HepG2 (cell line): ENCODE measurements around the gene KCND2. TPM values are rescaled to one million over a fixed set of nuclear protein-coding genes. Genes with fewer than 3 reads are reported as not detected.

Source experiments
- ATAC-seq: fragments of 200-7000 bp; cut with Tn5 transposase; 3 replicates; pipeline ENCODE4 v1.9.1; 2020; ENCODE audit warnings: mild to moderate bottlenecking, moderate library complexity
- BruUV-seq: library from RNA; stranded (reverse); fragments of 400-500 nt; replicated peaks from 2 replicates; lab custom pipeline; 2021; lab: Mats Ljungman, UMichigan
- CTCF ChIA-PET: fragments of 300-600 bp; formaldehyde crosslinking; extraction: SDS; loops from one replicate; lab custom pipeline; 2021; ENCODE audit warnings: low total read pairs, inconsistent platforms, low intra/inter-chr PET ratio; lab: Yijun Ruan, JAX
- POLR2A ChIA-PET: fragments of 350-600 bp; sonication (Branson Sonifier 250); formaldehyde crosslinking; loops from one replicate; lab custom pipeline; 2020; ENCODE audit warnings: antibody characterized with exemption, inconsistent platforms; lab: Yijun Ruan, JAX
- DNase-seq: peaks from one replicate; pipeline ENCODE4 v3.0.0-alpha.2; 2015; ENCODE audit warnings: low spot score
- FAIRE-seq: peaks from 3 replicates; lab custom pipeline; 2011; peaks lifted over from hg19 to GRCh38; lab: Jason Lieb, UNC
- H2AFZ ChIP-seq: one replicate; pipeline ENCODE4 v1.6.1; 2011; ENCODE audit warnings: low read length, inconsistent platforms
- H3K27ac ChIP-seq: fragments of 300-600 bp; 3 replicates; pipeline ENCODE4 v1.8.0; 2011; ENCODE audit warnings: mixed run types, mild to moderate bottlenecking, mixed read lengths, low read length, inconsistent platforms; ENCODE audit not compliant: insufficient read depth; ENCODE audit errors: extremely low read length
- H3K27me3 ChIP-seq, 2 experiments: fragments of 200-600 bp in 1 of 2; 2 replicates in 1 of 2; 3 replicates in 1 of 2; pipeline versions ENCODE4 v1.6.0 to v1.8.0; 2011; ENCODE audit warnings: low read length in 2 of 2, mild to moderate bottlenecking in 2 of 2, moderate library complexity in 2 of 2, inconsistent platforms in 1 of 2; ENCODE audit not compliant: insufficient read depth in 2 of 2, control insufficient read depth in 1 of 2
- H3K36me3 ChIP-seq, 2 experiments: fragments of 200-600 bp in 1 of 2; replicated peaks in 1 of 2; 2 replicates in 1 of 2; 3 replicates in 1 of 2; pipeline versions ENCODE4 v1.5.1 to v1.8.0; 2011; ENCODE audit warnings: low read length in 2 of 2, inconsistent platforms in 1 of 2; ENCODE audit not compliant: insufficient read depth in 2 of 2, control insufficient read depth in 1 of 2
- H3K4me1 ChIP-seq: 2 replicates; pipeline ENCODE4 v1.5.1; 2012; ENCODE audit warnings: low read length, inconsistent platforms; ENCODE audit not compliant: insufficient read depth
- H3K4me2 ChIP-seq: 2 replicates; pipeline ENCODE4 v1.6.0; 2011; ENCODE audit warnings: low read depth, low read length, inconsistent platforms
- H3K4me3 ChIP-seq, 3 experiments: fragments of 200-600 bp in 1 of 3; sonication (generic), shearing (Covaris generic) in 1 of 3; replicated peaks in 1 of 3; 2 replicates each; pipeline ENCODE4 v1.5.1; 2011 to 2016; ENCODE audit warnings: low read length in 3 of 3, inconsistent platforms in 2 of 3, low read depth in 2 of 3, mild to moderate bottlenecking in 2 of 3, control low read depth in 1 of 3, mixed read lengths in 1 of 3; ENCODE audit not compliant: insufficient read depth in 1 of 3
- H3K79me2 ChIP-seq: one replicate; pipeline ENCODE4 v1.6.1; 2011; ENCODE audit warnings: low read length, inconsistent platforms; ENCODE audit not compliant: insufficient read depth
- H3K9ac ChIP-seq: 2 replicates; pipeline ENCODE4 v1.6.0; 2011; ENCODE audit warnings: mild to moderate bottlenecking, low read depth, low read length, inconsistent platforms; ENCODE audit not compliant: insufficient read depth
- H3K9me3 ChIP-seq: 2 replicates; pipeline ENCODE4 v1.5.1; 2012; ENCODE audit warnings: mild to moderate bottlenecking, low read length
- H4K20me1 ChIP-seq: 2 replicates; pipeline ENCODE4 v1.6.0; 2011; ENCODE audit warnings: inconsistent platforms, mild to moderate bottlenecking, low read length, moderate library complexity; ENCODE audit not compliant: insufficient read depth
- CEBPB ChIP-seq: IDR thresholded peaks from 2 replicates; pipeline ENCODE4 v1.6.1; 2011; ENCODE audit warnings: low read depth, low read length, improper control_type of control experiment, borderline replicate concordance
- TBX2 ChIP-seq: sonication (generic); formaldehyde crosslinking; IDR thresholded peaks from 2 replicates; pipeline ENCODE4 v1.5.0; 2020; ENCODE audit warnings: missing genetic modification reagents, mild to moderate bottlenecking, borderline replicate concordance
- WGBS: methylation state at CpG from one replicate; pipeline ENCODE4 v1.1.6; 2017; ENCODE audit warnings: low lambda C conversion rate; 5-methylcytosine and 5-hydroxymethylcytosine counted together
- in situ Hi-C: cut with HindIII; loops from 2 replicates; pipeline ENCODE4 v1.10.0; 2017; ENCODE audit warnings: low pct_unique_long_range_greater_than_20kb; ENCODE audit not compliant: extremely low pct_ligation_motif_present
- intact Hi-C: fragments of 100-400 bp; cut with micrococcal nuclease; formaldehyde crosslinking; loops from one replicate; pipeline ENCODE4 v1.10.0; 2022; ENCODE audit not compliant: unreplicated experiment
- polyA plus RNA-seq, 8 experiments: library from polyadenylated mRNA; depleted of rRNA in 3 of 8; stranded (reverse) in 7 of 8; unstranded in 1 of 8; fragments of >200 nt; fragmentation: Illumina TruSeq in 4 of 8; extraction: Trizol in 4 of 8; gene quantifications; 2 replicates each; pipeline versions ENCODE4 v1.2.1 to v1.2.3, GENCODE V29; 2011 to 2016; ENCODE audit warnings: low read depth in 4 of 8, missing spikeins in 1 of 8, mixed read lengths in 1 of 8; ENCODE audit not compliant: insufficient read depth in 1 of 8
- total RNA-seq, 5 experiments: library from RNA; depleted of rRNA; stranded (reverse); fragments of >200 nt; fragmentation: Illumina TruSeq; extraction: Trizol; gene quantifications; 2 replicates each; pipeline ENCODE4 v1.2.3, GENCODE V29; 2016; ENCODE audit warnings: low read depth in 1 of 5
- TF ChIP-seq, protein P1 (sequence below): sonication (generic); formaldehyde crosslinking; IDR thresholded peaks from 2 replicates; pipeline ENCODE4 v1.5.0; 2020; ENCODE audit warnings: mild to moderate bottlenecking, missing genetic modification reagents, moderate library complexity
- TF ChIP-seq, protein P2 (sequence below): sonication (generic); formaldehyde crosslinking; IDR thresholded peaks from 2 replicates; pipeline ENCODE4 v1.4.0; 2020; ENCODE audit warnings: missing genetic modification reagents

KCND2 gene
- total and polyA plus RNA-seq, 2 of the 13 experiments (the other 11 are each of a cell fraction or from before 2014, with no cell fraction given) = not detected

DNA sequence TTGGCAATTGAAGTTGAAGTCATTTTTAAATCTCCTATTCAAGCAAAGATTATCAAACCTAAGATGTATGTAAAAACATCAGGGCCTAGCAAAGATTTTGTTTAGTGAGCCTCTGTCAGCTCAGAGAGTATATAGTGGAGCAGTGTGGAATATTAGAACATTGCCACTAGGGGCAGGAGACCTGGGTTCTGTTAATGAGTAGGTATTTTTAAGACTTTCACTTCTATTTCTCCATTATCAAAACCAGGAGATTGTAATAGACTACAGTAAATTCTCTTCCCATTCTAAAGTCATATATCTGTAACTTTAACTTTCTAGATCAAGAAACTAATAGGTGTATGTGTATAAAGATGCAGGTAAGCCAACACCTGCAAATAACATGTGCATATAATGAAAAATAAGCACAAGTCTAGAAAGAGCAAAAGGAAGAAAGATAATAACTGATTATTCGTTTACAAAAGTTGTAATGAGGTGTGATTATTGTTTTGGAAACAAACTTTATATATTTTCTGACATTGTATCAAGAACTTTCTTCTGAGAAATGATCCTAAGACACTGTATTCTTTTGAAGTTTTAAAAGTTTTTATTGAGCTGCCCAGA lies 64.4 kb downstream of the KCND2 start:
- ChIA-PET CTCF (no interaction called here), POLR2A (no interaction called here)
- intact Hi-C loops (no loop called here), in situ Hi-C loops (no loop called here)
- Histone ChIP-seq H3K27ac (no peak overlapping the region), H4K20me1 (no peaks in the 10 kb centered on the region), H2AFZ (no peak overlapping the region), H3K9ac (no peak overlapping the region), H3K4me2 (no peak overlapping the region), H3K36me3 (no peaks in the 10 kb centered on the region), H3K4me1 (no peaks in the 10 kb centered on the region), H3K9me3 (no peaks in the 10 kb centered on the region), H3K79me2 (no peaks in the 10 kb centered on the region), H3K4me3 (no peak overlapping the region), H3K27me3 (no peaks in the 10 kb centered on the region)
- no TSS peak for BruUV-seq
- WGBS = 0% methylated on average over 1 of the region's 1 CpG
- no peak for TF ChIP-seq TBX2 (CRISPR knock-in tag)
- TF ChIP-seq, protein P1, sequence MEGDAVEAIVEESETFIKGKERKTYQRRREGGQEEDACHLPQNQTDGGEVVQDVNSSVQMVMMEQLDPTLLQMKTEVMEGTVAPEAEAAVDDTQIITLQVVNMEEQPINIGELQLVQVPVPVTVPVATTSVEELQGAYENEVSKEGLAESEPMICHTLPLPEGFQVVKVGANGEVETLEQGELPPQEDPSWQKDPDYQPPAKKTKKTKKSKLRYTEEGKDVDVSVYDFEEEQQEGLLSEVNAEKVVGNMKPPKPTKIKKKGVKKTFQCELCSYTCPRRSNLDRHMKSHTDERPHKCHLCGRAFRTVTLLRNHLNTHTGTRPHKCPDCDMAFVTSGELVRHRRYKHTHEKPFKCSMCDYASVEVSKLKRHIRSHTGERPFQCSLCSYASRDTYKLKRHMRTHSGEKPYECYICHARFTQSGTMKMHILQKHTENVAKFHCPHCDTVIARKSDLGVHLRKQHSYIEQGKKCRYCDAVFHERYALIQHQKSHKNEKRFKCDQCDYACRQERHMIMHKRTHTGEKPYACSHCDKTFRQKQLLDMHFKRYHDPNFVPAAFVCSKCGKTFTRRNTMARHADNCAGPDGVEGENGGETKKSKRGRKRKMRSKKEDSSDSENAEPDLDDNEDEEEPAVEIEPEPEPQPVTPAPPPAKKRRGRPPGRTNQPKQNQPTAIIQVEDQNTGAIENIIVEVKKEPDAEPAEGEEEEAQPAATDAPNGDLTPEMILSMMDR (CRISPR knock-in tag) = peak; percentile 22
- DNase-seq = peak; percentile 5
- no peak for FAIRE-seq
- ATAC-seq = peak; percentile 90

DNA sequence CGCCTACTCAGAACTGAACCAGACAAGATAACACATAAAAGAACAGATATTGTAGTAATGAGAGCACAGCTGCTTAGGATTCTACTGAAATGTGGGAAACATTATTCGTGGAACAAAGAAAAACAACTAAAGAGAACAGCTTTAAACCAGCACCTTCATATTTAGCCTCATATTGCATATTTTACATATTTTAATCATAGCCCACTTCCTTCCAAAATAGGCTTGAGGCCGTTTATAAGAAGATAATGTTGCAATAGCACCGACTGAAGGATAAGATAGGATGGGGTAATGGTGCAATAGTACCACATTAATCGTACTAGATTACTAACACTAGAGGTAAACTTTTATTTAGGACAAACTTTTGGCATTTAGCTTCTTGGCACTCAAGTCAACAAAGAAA lies 71.3 kb downstream of the KCND2 start:
- BruUV-seq = no TSS peak
- 0 out of 2 replicates have a peak, but pooled peaks have one; percentile 7 for TF ChIP-seq CEBPB
- TF ChIP-seq, protein P2, sequence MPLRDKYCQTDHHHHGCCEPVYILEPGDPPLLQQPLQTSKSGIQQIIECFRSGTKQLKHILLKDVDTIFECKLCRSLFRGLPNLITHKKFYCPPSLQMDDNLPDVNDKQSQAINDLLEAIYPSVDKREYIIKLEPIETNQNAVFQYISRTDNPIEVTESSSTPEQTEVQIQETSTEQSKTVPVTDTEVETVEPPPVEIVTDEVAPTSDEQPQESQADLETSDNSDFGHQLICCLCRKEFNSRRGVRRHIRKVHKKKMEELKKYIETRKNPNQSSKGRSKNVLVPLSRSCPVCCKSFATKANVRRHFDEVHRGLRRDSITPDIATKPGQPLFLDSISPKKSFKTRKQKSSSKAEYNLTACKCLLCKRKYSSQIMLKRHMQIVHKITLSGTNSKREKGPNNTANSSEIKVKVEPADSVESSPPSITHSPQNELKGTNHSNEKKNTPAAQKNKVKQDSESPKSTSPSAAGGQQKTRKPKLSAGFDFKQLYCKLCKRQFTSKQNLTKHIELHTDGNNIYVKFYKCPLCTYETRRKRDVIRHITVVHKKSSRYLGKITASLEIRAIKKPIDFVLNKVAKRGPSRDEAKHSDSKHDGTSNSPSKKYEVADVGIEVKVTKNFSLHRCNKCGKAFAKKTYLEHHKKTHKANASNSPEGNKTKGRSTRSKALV (CRISPR knock-in tag) = no peak
- Histone ChIP-seq H3K79me2 (no peaks in the 10 kb centered on the region), H2AFZ (no peak overlapping the region), H3K4me3 (no peak overlapping the region), H3K9ac (no peak overlapping the region), H3K4me1 (no peaks in the 10 kb centered on the region), H3K9me3 (no peaks in the 10 kb centered on the region), H3K4me2 (no peak overlapping the region), H3K36me3 (no peaks in the 10 kb centered on the region), H3K27ac (no peak overlapping the region), H3K27me3 (no peaks in the 10 kb centered on the region), H4K20me1 (no peaks in the 10 kb centered on the region)
- in situ Hi-C loops = no loop called here
- POLR2A ChIA-PET = no interaction called here
- ATAC-seq (no peak), FAIRE-seq (no peak), DNase-seq (no peak)
- CTCF ChIA-PET = no interaction called here
- intact Hi-C loops = no loop called here
- WGBS = 4% methylated on average over 5 of the region's 5 CpGs
